Chondrocyte (in vitro differentiated cells): ENCODE results near the gene IRS2. TPM values are rescaled to one million over a fixed set of nuclear protein-coding genes. Genes with fewer than 3 reads are reported as not detected.

Experiments used
- DNase-seq: peaks from one replicate; pipeline ENCODE4 v3.0.0; 2021; ENCODE audit warnings: mixed read lengths, low spot score
- H3K27ac Mint-ChIP-seq: one replicate; pipeline ENCODE4 v1.8.0; 2021; ENCODE audit warnings: mild to moderate bottlenecking, moderate library complexity, mixed read lengths; ENCODE audit not compliant: unreplicated experiment
- H3K27me3 Mint-ChIP-seq: 2 replicates; pipeline ENCODE4 v1.8.0; 2021; ENCODE audit warnings: low read depth, mixed read lengths
- H3K36me3 Mint-ChIP-seq: 2 replicates; pipeline ENCODE4 v1.8.0; 2021; ENCODE audit warnings: low read depth, mixed read lengths
- H3K4me1 Mint-ChIP-seq: 2 replicates; pipeline ENCODE4 v1.8.0; 2021; ENCODE audit warnings: low read depth, mild to moderate bottlenecking, mixed read lengths
- H3K4me3 Mint-ChIP-seq: one replicate; pipeline ENCODE4 v1.8.0; 2021; ENCODE audit warnings: mild to moderate bottlenecking, moderate library complexity, mixed read lengths; ENCODE audit not compliant: unreplicated experiment
- H3K9me3 Mint-ChIP-seq: 2 replicates; pipeline ENCODE4 v1.8.0; 2021; ENCODE audit warnings: low read depth, mixed read lengths
- CTCF ChIP-seq: fragments of 200-600 bp; sonication (generic); IDR thresholded peaks from 2 replicates; pipeline ENCODE4 v1.5.0; 2021; ENCODE audit warnings: antibody characterized with exemption, mild to moderate bottlenecking, moderate library complexity
- total RNA-seq: library from RNA; stranded (reverse); gene quantifications from 3 replicates; pipeline ENCODE4 v1.2.1, GENCODE V29; 2021

Gene IRS2
- total RNA-seq, 1 donor from 2014 or later, result 42.9 TPM

DNA sequence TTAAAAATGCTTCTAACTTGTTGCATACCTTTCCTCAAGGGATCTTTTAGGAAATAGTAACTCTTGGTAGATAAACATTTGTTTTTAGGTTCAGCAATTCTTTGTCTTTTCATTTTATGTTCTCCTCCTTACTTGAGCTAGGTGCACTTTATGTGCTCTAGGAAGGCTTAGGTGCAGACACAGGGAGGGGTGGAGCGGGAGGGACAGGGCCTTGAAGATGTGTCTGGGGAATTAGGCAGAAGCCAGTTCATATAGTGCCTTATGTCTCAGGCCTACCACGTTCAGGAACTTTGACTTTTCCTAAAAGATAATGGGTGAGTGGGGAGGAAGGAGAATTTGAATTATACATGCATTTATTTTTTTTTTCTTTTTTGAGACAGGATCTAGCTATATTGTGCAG lies 37.7 kb downstream of the IRS2 start:
- Mint-ChIP-seq H3K27ac (no peak overlapping the region), H3K36me3 (peaks cover 18% of the 10 kb centered on the region), H3K9me3 (no peaks in the 10 kb centered on the region), H3K27me3 (no peaks in the 10 kb centered on the region), H3K4me3 (no peak overlapping the region), H3K4me1 (peaks cover 8% of the 10 kb centered on the region)
- DNase-seq, result no peak
- TF ChIP-seq CTCF, result no peak

GRCh38 chr13:109747524-109747923 lies 38.9 kb downstream of the IRS2 start:
- DNase-seq, result no peak
- Mint-ChIP-seq H3K4me1 (peaks cover 14% of the 10 kb centered on the region), H3K9me3 (no peaks in the 10 kb centered on the region)

GRCh38 chr13:109746364-109746763 lies 40.0 kb downstream of the IRS2 start:
- DNase-seq, result no peak
- no peaks in the 10 kb centered on the region for H3K27me3 Mint-ChIP-seq
- TF ChIP-seq CTCF, result no peak
- H3K9me3 Mint-ChIP-seq, result no peaks in the 10 kb centered on the region
- no peak overlapping the region for H3K27ac Mint-ChIP-seq
- H3K36me3 Mint-ChIP-seq, result peaks cover 4% of the 10 kb centered on the region
- no peak overlapping the region for H3K4me3 Mint-ChIP-seq
- H3K4me1 Mint-ChIP-seq, result peaks cover 14% of the 10 kb centered on the region

More at GRCh38 chr13:109747524-109747923, 38.9 kb downstream of the IRS2 start:
- Mint-ChIP-seq H3K27ac (no peak overlapping the region), H3K27me3 (no peaks in the 10 kb centered on the region), H3K36me3 (peaks cover 10% of the 10 kb centered on the region), H3K4me3 (no peak overlapping the region)
- TF ChIP-seq CTCF, result peak; percentile 63

GRCh38 chr13:109745702-109746101 lies 40.7 kb downstream of the IRS2 start:
- H3K27me3 Mint-ChIP-seq, result no peaks in the 10 kb centered on the region
- no peak overlapping the region for H3K4me3 Mint-ChIP-seq
- no peak for DNase-seq
- no peak for TF ChIP-seq CTCF
- H3K4me1 Mint-ChIP-seq, result peaks cover 14% of the 10 kb centered on the region
- no peaks in the 10 kb centered on the region for H3K9me3 Mint-ChIP-seq
- H3K36me3 Mint-ChIP-seq, result peaks cover 2% of the 10 kb centered on the region
- no peak overlapping the region for H3K27ac Mint-ChIP-seq

DNA sequence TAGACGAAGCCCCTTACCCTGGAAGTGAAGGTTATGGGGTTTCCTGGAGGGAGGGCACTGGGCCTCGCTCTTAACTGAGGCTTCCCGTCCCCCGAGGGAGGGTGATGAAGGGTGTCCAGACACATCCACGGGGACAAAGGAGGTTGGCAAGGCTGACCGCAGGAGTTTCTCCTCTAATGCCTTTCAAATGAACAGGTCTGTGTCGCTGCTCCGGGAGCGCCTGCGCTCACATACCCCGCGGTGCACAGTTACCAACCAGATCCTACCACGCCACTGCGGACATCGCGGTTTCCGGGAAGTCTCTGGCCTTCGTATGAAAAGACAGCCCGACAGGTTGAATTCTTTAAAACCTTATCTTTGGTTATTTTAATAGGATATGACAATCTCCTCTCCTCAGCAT lies 41.3 kb downstream of the IRS2 start:
- Mint-ChIP-seq H3K27me3 (no peaks in the 10 kb centered on the region), H3K4me1 (peaks cover 14% of the 10 kb centered on the region), H3K36me3 (peaks cover 2% of the 10 kb centered on the region), H3K27ac (no peak overlapping the region), H3K9me3 (no peaks in the 10 kb centered on the region), H3K4me3 (no peak overlapping the region)
- DNase-seq, result no peak
- no peak for TF ChIP-seq CTCF
